CD4-positive, alpha-beta T cell treated with Interleukin-4 for 4 hours (primary cell): ENCODE data around the gene OPRM1.

Experiments
- DNase-seq: peaks from one replicate; pipeline ENCODE4 v3.0.0-alpha.2; 2020

The OPRM1 gene

GRCh38 chr6:154086510-154086909 lies 47.5 kb downstream of the OPRM1 start:
- DNase-seq, result no peak

GRCh38 chr6:154092326-154092962 lies 53.4 kb downstream of the OPRM1 start:
- DNase-seq, result no peak

GRCh38 chr6:154093231-154094044 lies 54.4 kb downstream of the OPRM1 start:
- DNase-seq, result no peak

- no peak for DNase-seq
Measured at GRCh38 chr6:154095571-154095970, 56.5 kb downstream of the OPRM1 start.

- DNase-seq, result no peak
Measured at GRCh38 chr6:154096316-154096715, 57.3 kb downstream of the OPRM1 start.

GRCh38 chr6:154096834-154097233 lies 57.8 kb downstream of the OPRM1 start:
- DNase-seq, result no peak

GRCh38 chr6:154099211-154099610 lies 60.2 kb downstream of the OPRM1 start:
- no peak for DNase-seq

GRCh38 chr6:154106251-154106650 lies 67.2 kb downstream of the OPRM1 start:
- no peak for DNase-seq

- DNase-seq, result no peak
Measured at GRCh38 chr6:154111025-154111424, 72.0 kb downstream of the OPRM1 start.

GRCh38 chr6:154112181-154112809 lies 73.3 kb downstream of the OPRM1 start:
- DNase-seq, result no peak

- DNase-seq, result no peak
Measured at GRCh38 chr6:154113392-154113791, 74.4 kb downstream of the OPRM1 start.

GRCh38 chr6:154117485-154117884 lies 78.4 kb downstream of the OPRM1 start:
- DNase-seq, result no peak

GRCh38 chr6:154122195-154122925 lies 83.3 kb downstream of the OPRM1 start:
- no peak for DNase-seq

GRCh38 chr6:154123155-154123956 lies 84.3 kb downstream of the OPRM1 start:
- no peak for DNase-seq

GRCh38 chr6:154125421-154125820 lies 86.4 kb downstream of the OPRM1 start:
- no peak for DNase-seq

GRCh38 chr6:154127657-154128056 lies 88.6 kb downstream of the OPRM1 start:
- DNase-seq, result no peak

- DNase-seq, result no peak
Measured at GRCh38 chr6:154134471-154135147, 95.6 kb downstream of the OPRM1 start.

GRCh38 chr6:154138793-154139192 lies 99.8 kb downstream of the OPRM1 start:
- no peak for DNase-seq

GRCh38 chr6:154139892-154140291 lies 100.9 kb downstream of the OPRM1 start:
- DNase-seq, result no peak

GRCh38 chr6:154140743-154141142 lies 101.7 kb downstream of the OPRM1 start:
- no peak for DNase-seq

GRCh38 chr6:154143753-154144152 lies 104.7 kb downstream of the OPRM1 start:
- no peak for DNase-seq
